Transverse colon (tissue), 4 donors: ENCODE results near the gene TAS2R3. TPM values are rescaled to one million over a fixed set of nuclear protein-coding genes. Genes with fewer than 3 reads are reported as not detected.
"Not testable (repeated sequence)": the region's sequence is repeated elsewhere in the genome, so short reads cannot be mapped to it uniquely, and the experiment has no call there.

ENCODE experiments used
- DNase-seq: peaks from one replicate; pipeline ENCODE4 v3.0.0-alpha.2; 2019
- H3K27ac ChIP-seq, 4 donors: fragments of 200-600 bp; sonication (generic); 2 replicates each; pipeline ENCODE4 v1.5.1; 2016 to 2018; ENCODE audit warnings: inconsistent platforms in 4 of 4
- H3K27me3 ChIP-seq: fragments of 200-600 bp; sonication (generic); 2 replicates; pipeline ENCODE4 v1.5.1; 2017; ENCODE audit warnings: inconsistent platforms
- H3K36me3 ChIP-seq, 4 donors: fragments of 200-600 bp; sonication (generic); 2 replicates each; pipeline ENCODE4 v1.5.1; 2017 to 2019; ENCODE audit warnings: inconsistent platforms in 4 of 4
- H3K4me1 ChIP-seq, 4 donors: fragments of 200-600 bp; sonication (generic); 2 replicates each; pipeline ENCODE4 v1.5.1; 2017 to 2020; ENCODE audit warnings: inconsistent platforms in 4 of 4
- H3K4me3 ChIP-seq, 4 donors: fragments of 200-600 bp; sonication (generic); 1 replicate in 1 of 4; 2 replicates in 3 of 4; pipeline versions ENCODE4 v1.5.1 to v1.6.1; 2017 to 2019; ENCODE audit warnings: inconsistent platforms in 4 of 4
- H3K9me3 ChIP-seq, 2 donors: fragments of 200-600 bp; sonication (generic); 2 replicates each; pipeline ENCODE4 v1.5.1; 2017 to 2019; ENCODE audit warnings: inconsistent platforms in 2 of 2
- CTCF ChIP-seq, 5 experiments: fragments of 200-600 bp in 3 of 5; fragments of 450-650 bp in 2 of 5; sonication (generic) in 3 of 5; IDR thresholded peaks; 1 replicate in 2 of 5; 2 replicates in 3 of 5; pipeline ENCODE4 v1.5.1; 2016 to 2017; ENCODE audit warnings: antibody characterized with exemption in 5 of 5, inconsistent platforms in 3 of 5, mild to moderate bottlenecking in 2 of 5, moderate library complexity in 1 of 5
- EP300 ChIP-seq: sonication (generic); formaldehyde crosslinking; IDR thresholded peaks from one replicate; pipeline ENCODE4 v1.6.1; 2017; ENCODE audit warnings: antibody characterized with exemption, low read depth
- POLR2A ChIP-seq: fragments of 450-650 bp; IDR thresholded peaks from one replicate; pipeline ENCODE4 v1.6.1; 2016; ENCODE audit warnings: antibody characterized with exemption, mild to moderate bottlenecking, moderate library complexity
- POLR2AphosphoS5 ChIP-seq, 3 donors: sonication (generic); formaldehyde crosslinking; IDR thresholded peaks; one replicate each; pipeline ENCODE4 v1.6.1; 2016; ENCODE audit warnings: antibody characterized with exemption in 3 of 3
- WGBS, 2 donors: methylation state at CpG; one replicate each; pipeline ENCODE4 v1.1.5; 2018; ENCODE audit warnings: low coverage in 1 of 2; 5-methylcytosine and 5-hydroxymethylcytosine counted together
- in situ Hi-C, 4 donors: fragments of 200-750 bp; cut with MboI; loops; one replicate each; pipeline versions ENCODE4 v1.15.0 to v1.15.1; 2017; ENCODE audit warnings: low sequenced_read_pairs in 3 of 4, low pct_ligation_motif_present in 1 of 4, low pct_unique_long_range_greater_than_20kb in 1 of 4
- intact Hi-C: fragments of 100-400 bp; cut with DNase I; formaldehyde crosslinking; loops from one replicate; pipeline ENCODE4 v1.15.1; 2023; ENCODE audit warnings: low total_unique reads
- total RNA-seq, 4 donors: library from RNA; depleted of rRNA; stranded (reverse); fragments of >200 nt; gene quantifications; one replicate each; pipeline ENCODE4 v1.1.0, GENCODE V29; 2016

The TAS2R3 gene
- total RNA-seq, 4 donors from 2014 or later = 2.3 to 7.5 (median 2.6) TPM; not detected in 1

GRCh38 chr7:141754939-141755338 lies 9.0 kb upstream of the TAS2R3 start:
- 89 to 100% methylated on average over 1 to 6 of the region's 6 CpGs for WGBS, 2 donors
- DNase-seq = no peak
- Histone ChIP-seq H3K27ac (no peak overlapping the region), H3K27me3 (no peaks in the 10 kb centered on the region), H3K4me1 (no peaks in the 10 kb centered on the region), H3K9me3 (peaks cover 23 to 29% of the 10 kb centered on the region in 2 donors), H3K4me3 (no peak overlapping the region), H3K36me3 (peaks cover 2 to 58% (median 25%) of the 10 kb centered on the region in 4 donors)
- in situ Hi-C loops (no loop called here), intact Hi-C loops (no loop called here)
- TF ChIP-seq EP300 (no peak), CTCF (IDR thresholded peaks at IDR 0.05) (peak in 4 of 5 experiments; percentile 21 to 26 (median 24)), POLR2AphosphoS5 (IDR thresholded peaks at IDR 0.05) (no peak), POLR2A (no peak)

GRCh38 chr7:141770083-141770583 lies 6.2 kb downstream of the TAS2R3 start:
- H3K4me3 ChIP-seq, H3K36me3 ChIP-seq, in situ Hi-C loops, H3K27ac ChIP-seq, DNase-seq, H3K27me3 ChIP-seq, H3K9me3 ChIP-seq, intact Hi-C loops, H3K4me1 ChIP-seq: not testable (repeated sequence)
- WGBS, 2 donors = 88 to 96% methylated on average over 3 of the region's 3 CpGs

- H3K36me3 ChIP-seq = peaks cover 0 to 11% (median 0%) of the 10 kb centered on the region in 4 donors
- WGBS, 2 donors = 86 to 100% methylated on average over 1 of the region's 1 CpG
Measured at GRCh38 chr7:141776374-141776773, 12.5 kb downstream of the TAS2R3 start, which contains the start of gene TAS2R4. TAS2R4 (plus strand) TSS chr7:141776674; CDS start chr7:141778489, 1,815 bp downstream.

GRCh38 chr7:141785706-141786552 lies 22.0 kb downstream of the TAS2R3 start:
- Histone ChIP-seq H3K4me3 (no peak overlapping the region), H3K4me1 (no peaks in the 10 kb centered on the region), H3K36me3 (no peaks in the 10 kb centered on the region), H3K27me3 (no peaks in the 10 kb centered on the region), H3K27ac (no peak overlapping the region), H3K9me3 (no peaks in the 10 kb centered on the region)
- intact Hi-C loops (no loop called here), in situ Hi-C loops (no loop called here)
- TF ChIP-seq CTCF (IDR thresholded peaks at IDR 0.05) (peak; percentile 50 to 67 (median 62)), POLR2A (no peak)
- DNase-seq = no peak
- WGBS, 2 donors = 72 to 83% methylated on average over 11 to 13 of the region's 13 CpGs

More at GRCh38 chr7:141776374-141776773, 12.5 kb downstream of the TAS2R3 start, which contains the start of gene TAS2R4:
- intact Hi-C loops = no loop called here
- Histone ChIP-seq H3K9me3 (no peaks in the 10 kb centered on the region), H3K4me1 (no peaks in the 10 kb centered on the region), H3K4me3 (no peak within 1 kb of the TSS), H3K27me3 (no peaks in the 10 kb centered on the region), H3K27ac (no peak within 1 kb of the TSS)
- TF ChIP-seq POLR2AphosphoS5 (IDR thresholded peaks at IDR 0.05) (no peak), CTCF (IDR thresholded peaks at IDR 0.05) (no peak), EP300 (no peak), POLR2A (no peak)
- in situ Hi-C loops = no loop called here
- DNase-seq = no peak
